Natural killer cell treated with Interleukin-12 subunit alpha and Interleukin-12 subunit beta and Interleukin-15 and Interleukin-18, amount 100 ng/mL, for 72 hours (primary cell): ENCODE data around the gene PAN2. TPM values are rescaled to one million over a fixed set of nuclear protein-coding genes. Genes with fewer than 3 reads are reported as not detected.
A peak's percentile ranks its signal among the peaks of the same experiment; 100 is the strongest.
"Not testable (repeated sequence)": the region's sequence is repeated elsewhere in the genome, so short reads cannot be mapped to it uniquely, and the experiment has no call there.

Source experiments
- ATAC-seq, 2 donors: fragments of 150-1000 bp; cut with Tn5 transposase in 1 of 2; sonication (Bioruptor Pico), chemical (Tn5 transposase) in 1 of 2; 2 replicates each; pipeline ENCODE4 v1.10.0; 2021
- DNase-seq: peaks from one replicate; pipeline ENCODE4 v3.0.0; 2022; ENCODE audit warnings: low spot score
- H3K27ac Mint-ChIP-seq, 2 donors: 1 replicate in 1 of 2; 2 replicates in 1 of 2; pipeline ENCODE4 v1.8.0; 2022; ENCODE audit warnings: mixed read lengths in 2 of 2, mild to moderate bottlenecking in 1 of 2, moderate library complexity in 1 of 2
- H3K27me3 Mint-ChIP-seq, 2 donors: 1 replicate in 1 of 2; 2 replicates in 1 of 2; pipeline ENCODE4 v1.8.0; 2022; ENCODE audit warnings: mixed read lengths in 2 of 2
- H3K36me3 Mint-ChIP-seq: one replicate; pipeline ENCODE4 v1.8.0; 2022; ENCODE audit warnings: mixed read lengths
- H3K4me1 Mint-ChIP-seq, 2 donors: 1 replicate in 1 of 2; 2 replicates in 1 of 2; pipeline ENCODE4 v1.8.0; 2022; ENCODE audit warnings: low read depth in 2 of 2, mixed read lengths in 2 of 2, mild to moderate bottlenecking in 1 of 2
- H3K4me3 Mint-ChIP-seq: one replicate; pipeline ENCODE4 v1.8.0; 2022; ENCODE audit warnings: mixed read lengths
- H3K9me3 Mint-ChIP-seq: 2 replicates; pipeline ENCODE4 v1.8.0; 2022; ENCODE audit warnings: mixed read lengths
- total RNA-seq, 2 donors: library from RNA; stranded (reverse); gene quantifications; one replicate each; pipeline ENCODE4 v1.2.3, GENCODE V29; 2022

PAN2 gene
- total RNA-seq, 2 donors from 2014 or later, result 22.8 to 42.8 TPM

- Mint-ChIP-seq H3K4me1 (peaks cover 36 to 37% of the 10 kb centered on the region in 2 donors), H3K4me3 (peak overlapping the region; percentile 94), H3K36me3 (no peaks in the 10 kb centered on the region), H3K27ac (peak overlapping the region; percentile 100), H3K27me3 (no peaks in the 10 kb centered on the region), H3K9me3 (no peaks in the 10 kb centered on the region)
- DNase-seq (no peak), ATAC-seq (no peak)
These were observed 642 bp upstream of the PAN2 start for GRCh38 chr12:56334490-56334793.

GRCh38 chr12:56333197-56333678, 562 bp downstream of the PAN2 start:
- Mint-ChIP-seq H3K27me3 (no peaks in the 10 kb centered on the region), H3K4me1 (peaks cover 24 to 26% of the 10 kb centered on the region in 2 donors), H3K27ac (peak overlapping the region; percentile 100), H3K9me3 (no peaks in the 10 kb centered on the region), H3K36me3 (no peaks in the 10 kb centered on the region), H3K4me3 (peak overlapping the region; percentile 94)
- DNase-seq, result no peak
- ATAC-seq, result peak; percentile 1 to 13

GRCh38 chr12:56332512-56333196, 1.1 kb downstream of the PAN2 start:
- no peaks in the 10 kb centered on the region for H3K36me3 Mint-ChIP-seq
- no peak for DNase-seq
- peak overlapping the region; percentile 94 for H3K4me3 Mint-ChIP-seq
- peaks cover 22 to 24% of the 10 kb centered on the region in 2 donors for H3K4me1 Mint-ChIP-seq
- no peaks in the 10 kb centered on the region for H3K27me3 Mint-ChIP-seq
- no peaks in the 10 kb centered on the region for H3K9me3 Mint-ChIP-seq
- ATAC-seq, result no peak
- H3K27ac Mint-ChIP-seq, result peak overlapping the region; percentile 100

- peak overlapping the region in 1 of 2 donors; percentile 19 for H3K27ac Mint-ChIP-seq
- no peaks in the 10 kb centered on the region for H3K36me3 Mint-ChIP-seq
- no peaks in the 10 kb centered on the region for H3K27me3 Mint-ChIP-seq
- DNase-seq (no peak), ATAC-seq (no peak)
- no peaks in the 10 kb centered on the region for H3K9me3 Mint-ChIP-seq
- peaks cover 16 to 19% of the 10 kb centered on the region in 2 donors for H3K4me1 Mint-ChIP-seq
- no peak overlapping the region for H3K4me3 Mint-ChIP-seq
These were observed 2.8 kb downstream of the PAN2 start for GRCh38 chr12:56330936-56331490.

GRCh38 chr12:56326533-56326932, 7.3 kb downstream of the PAN2 start:
- Mint-ChIP-seq H3K4me3 (no peak overlapping the region), H3K27me3 (no peaks in the 10 kb centered on the region), H3K27ac (no peak overlapping the region), H3K36me3 (no peaks in the 10 kb centered on the region), H3K4me1 (peaks cover 0 to 3% of the 10 kb centered on the region in 2 donors), H3K9me3 (no peaks in the 10 kb centered on the region)
- DNase-seq (no peak), ATAC-seq (no peak)

- H3K27me3 Mint-ChIP-seq, result no peaks in the 10 kb centered on the region
- no peak for ATAC-seq
- H3K36me3 Mint-ChIP-seq, result no peaks in the 10 kb centered on the region
- H3K27ac Mint-ChIP-seq, result no peak overlapping the region
- DNase-seq, result no peak
- no peaks in the 10 kb centered on the region for H3K9me3 Mint-ChIP-seq
- no peak overlapping the region for H3K4me3 Mint-ChIP-seq
- no peaks in the 10 kb centered on the region for H3K4me1 Mint-ChIP-seq
These were observed 7.7 kb downstream of the PAN2 start for GRCh38 chr12:56326126-56326525.

- no peaks in the 10 kb centered on the region for H3K9me3 Mint-ChIP-seq
- H3K27me3 Mint-ChIP-seq, result no peaks in the 10 kb centered on the region
- ATAC-seq, result no peak
- no peaks in the 10 kb centered on the region for H3K4me1 Mint-ChIP-seq
- H3K27ac Mint-ChIP-seq, result no peak overlapping the region
- no peaks in the 10 kb centered on the region for H3K36me3 Mint-ChIP-seq
- H3K4me3 Mint-ChIP-seq, result no peak overlapping the region
- no peak for DNase-seq
These were observed 9.6 kb downstream of the PAN2 start for GRCh38 chr12:56324206-56324605.

- not testable (repeated sequence) for H3K27me3 Mint-ChIP-seq, DNase-seq, H3K36me3 Mint-ChIP-seq, H3K9me3 Mint-ChIP-seq, H3K4me1 Mint-ChIP-seq, H3K4me3 Mint-ChIP-seq, H3K27ac Mint-ChIP-seq, ATAC-seq
These were observed 12.2 kb downstream of the PAN2 start for GRCh38 chr12:56321610-56322009.

- Mint-ChIP-seq H3K27me3 (no peaks in the 10 kb centered on the region), H3K36me3 (no peaks in the 10 kb centered on the region), H3K9me3 (no peaks in the 10 kb centered on the region), H3K4me1 (no peaks in the 10 kb centered on the region), H3K27ac (no peak overlapping the region), H3K4me3 (no peak overlapping the region)
- ATAC-seq (no peak), DNase-seq (no peak)
These were observed 12.8 kb downstream of the PAN2 start for GRCh38 chr12:56321027-56321426.

- peak overlapping the region in 1 of 2 donors; percentile 35 for H3K27ac Mint-ChIP-seq
These were observed 16.1 kb downstream of the PAN2 start for GRCh38 chr12:56317675-56318074.

GRCh38 chr12:56315622-56316473, 18.0 kb downstream of the PAN2 start, which contains the start of gene CNPY2:
Gene CNPY2, minus strand, starts transcription at chr12:56315988. Its CDS starts 771 bp downstream, at chr12:56315217.
- Mint-ChIP-seq H3K36me3 (peaks cover 5% of the 10 kb centered on the region), H3K27ac (peak within 1 kb of the TSS; percentile 98 to 99), H3K4me3 (peak within 1 kb of the TSS; percentile 96), H3K27me3 (no peaks in the 10 kb centered on the region), H3K9me3 (no peaks in the 10 kb centered on the region), H3K4me1 (peaks cover 6 to 12% of the 10 kb centered on the region in 2 donors)
- DNase-seq, result peak; percentile 95
- ATAC-seq, result peak; percentile 96

More at GRCh38 chr12:56317675-56318074, 16.1 kb downstream of the PAN2 start:
- Mint-ChIP-seq H3K9me3 (no peaks in the 10 kb centered on the region), H3K36me3 (peaks cover 5% of the 10 kb centered on the region), H3K4me3 (no peak overlapping the region), H3K4me1 (peaks cover 6 to 12% of the 10 kb centered on the region in 2 donors), H3K27me3 (no peaks in the 10 kb centered on the region)
- DNase-seq, result no peak
- ATAC-seq, result no peak

GRCh38 chr12:56315249-56315621, 18.6 kb downstream of the PAN2 start:
- no peak for DNase-seq
- peaks cover 5% of the 10 kb centered on the region for H3K36me3 Mint-ChIP-seq
- H3K9me3 Mint-ChIP-seq, result no peaks in the 10 kb centered on the region
- peak in 1 of 2 donors; percentile 0 for ATAC-seq
- peak overlapping the region; percentile 96 for H3K4me3 Mint-ChIP-seq
- H3K27me3 Mint-ChIP-seq, result no peaks in the 10 kb centered on the region
- peak overlapping the region; percentile 98 to 99 for H3K27ac Mint-ChIP-seq
- H3K4me1 Mint-ChIP-seq, result peaks cover 6 to 12% of the 10 kb centered on the region in 2 donors

GRCh38 chr12:56311003-56311402, 22.8 kb downstream of the PAN2 start:
- Mint-ChIP-seq H3K9me3 (no peaks in the 10 kb centered on the region), H3K36me3 (peaks cover 5% of the 10 kb centered on the region), H3K4me1 (peaks cover 6 to 12% of the 10 kb centered on the region in 2 donors), H3K4me3 (no peak overlapping the region), H3K27ac (no peak overlapping the region), H3K27me3 (no peaks in the 10 kb centered on the region)
- ATAC-seq (no peak), DNase-seq (no peak)

- ATAC-seq, result no peak
- Mint-ChIP-seq H3K4me1 (no peaks in the 10 kb centered on the region), H3K36me3 (no peaks in the 10 kb centered on the region), H3K27me3 (no peaks in the 10 kb centered on the region), H3K4me3 (no peak overlapping the region), H3K27ac (no peak overlapping the region), H3K9me3 (no peaks in the 10 kb centered on the region)
- DNase-seq, result no peak
These were observed 25.1 kb downstream of the PAN2 start for GRCh38 chr12:56308714-56309113.
